ENCODE data around the gene ALLC. TPM values are rescaled to one million over a fixed set of nuclear protein-coding genes. Genes with fewer than 3 reads are reported as not detected.

The ALLC gene
- total and polyA plus RNA-seq, 2 experiments from 2014 or later = not detected

DNA sequence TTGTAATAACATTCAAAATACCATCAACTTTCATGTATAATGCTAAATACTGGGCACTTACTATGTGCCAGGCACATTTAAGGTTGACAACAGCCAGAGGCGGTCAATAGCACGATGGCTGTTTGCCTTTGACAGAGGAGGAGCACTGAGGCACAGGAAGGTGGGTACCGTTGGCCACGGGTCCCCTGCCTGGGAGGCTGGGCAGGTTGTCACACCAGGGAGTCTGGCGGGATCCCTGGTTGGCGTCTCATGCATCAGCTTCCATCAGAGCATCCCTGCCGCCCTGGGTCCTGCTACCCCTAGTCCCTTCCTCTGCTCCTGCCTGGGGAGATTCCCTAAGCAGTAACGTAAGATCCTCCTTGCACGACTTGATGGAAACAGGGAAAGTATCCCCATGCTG, 19.4 kb downstream of the ALLC start:
- H3K9me2 ChIP-seq (ENCODE audit: insufficient read depth) = no peaks in the 10 kb centered on the region
- H3K79me2 ChIP-seq (ENCODE audit: insufficient read depth) = no peaks in the 10 kb centered on the region
- in situ Hi-C loops (cut with MboI) = no loop called here
- no peak overlapping the region for H3K4me3 ChIP-seq
- WGBS, 2 experiments (ENCODE audit: low coverage in 1 of 2, low lambda C conversion rate in 2 of 2, missing lambda C conversion rate in 2 of 2) = 53 to 58% methylated on average over 9 of the region's 9 CpGs
- H3K4me1 ChIP-seq (ENCODE audit: insufficient read depth) = no peaks in the 10 kb centered on the region
- H4K20me1 ChIP-seq (ENCODE audit: insufficient read depth) = no peaks in the 10 kb centered on the region
- H3F3A ChIP-seq (ENCODE audit: insufficient read depth) = no peaks in the 10 kb centered on the region
- no peak overlapping the region for H2AFZ ChIP-seq
- H3K9ac ChIP-seq = no peak overlapping the region
- H3K36me3 ChIP-seq (ENCODE audit: low read depth) = no peaks in the 10 kb centered on the region
- H3K27me3 ChIP-seq (replicated peaks; ENCODE audit: insufficient read depth) = no peaks in the 10 kb centered on the region; the same call in 1 of the 2 replicates
- H3K27ac ChIP-seq = no peak overlapping the region
- TF ChIP-seq EZH2phosphoT487 (IDR thresholded peaks at IDR 0.05; ENCODE audit: insufficient read depth, low read depth) (no peak), EZH2 (IDR thresholded peaks at IDR 0.05; ENCODE audit: insufficient read depth, poor library complexity, severe bottlenecking) (no peak)
- H3K4me2 ChIP-seq (ENCODE audit: unreplicated experiment) = no peak overlapping the region
- no peaks in the 10 kb centered on the region for H3K9me3 ChIP-seq (ENCODE audit: low read depth)
- no peak for DNase-seq

- H3K27me3 ChIP-seq (replicated peaks; ENCODE audit: insufficient read depth) = no peaks in the 10 kb centered on the region; the same call in 1 of the 2 replicates
Observed at GRCh38 chr2:3678212-3678611, 20.2 kb downstream of the ALLC start.

GRCh38 chr2:3679180-3679579, 21.2 kb downstream of the ALLC start:
- H3K9me3 ChIP-seq (ENCODE audit: low read depth) = no peaks in the 10 kb centered on the region
- no peak for TF ChIP-seq EZH2 (IDR thresholded peaks at IDR 0.05; ENCODE audit: insufficient read depth, poor library complexity, severe bottlenecking)
- TF ChIP-seq EZH2phosphoT487 (IDR thresholded peaks at IDR 0.05; ENCODE audit: insufficient read depth, low read depth) = no peak
- no peak overlapping the region for H3K9ac ChIP-seq
- H4K20me1 ChIP-seq (ENCODE audit: insufficient read depth) = no peaks in the 10 kb centered on the region
- H3K4me3 ChIP-seq = no peak overlapping the region
- no peaks in the 10 kb centered on the region for H3F3A ChIP-seq (ENCODE audit: insufficient read depth)
- 64 to 72% methylated on average over 2 of the region's 2 CpGs for WGBS, 2 experiments (ENCODE audit: low coverage in 1 of 2, low lambda C conversion rate in 2 of 2, missing lambda C conversion rate in 2 of 2)
- no peaks in the 10 kb centered on the region for H3K36me3 ChIP-seq (ENCODE audit: low read depth)
- no peaks in the 10 kb centered on the region for H3K9me2 ChIP-seq (ENCODE audit: insufficient read depth)
- no peak for DNase-seq
- H3K79me2 ChIP-seq (ENCODE audit: insufficient read depth) = no peaks in the 10 kb centered on the region
- H3K27me3 ChIP-seq (replicated peaks; ENCODE audit: insufficient read depth) = no peaks in the 10 kb centered on the region
- no peaks in the 10 kb centered on the region for H3K4me1 ChIP-seq (ENCODE audit: insufficient read depth)
- H2AFZ ChIP-seq = no peak overlapping the region
- in situ Hi-C loops (cut with MboI) = no loop called here
- H3K4me2 ChIP-seq (ENCODE audit: unreplicated experiment) = no peak overlapping the region
- H3K27ac ChIP-seq = no peak overlapping the region

More at GRCh38 chr2:3678212-3678611, 20.2 kb downstream of the ALLC start:
- Histone ChIP-seq H3K79me2 (ENCODE audit: insufficient read depth) (no peaks in the 10 kb centered on the region), H3K36me3 (ENCODE audit: low read depth) (no peaks in the 10 kb centered on the region), H3K4me3 (no peak overlapping the region), H3K9me3 (ENCODE audit: low read depth) (no peaks in the 10 kb centered on the region), H3K9me2 (ENCODE audit: insufficient read depth) (no peaks in the 10 kb centered on the region), H3K9ac (no peak overlapping the region), H3K4me2 (ENCODE audit: unreplicated experiment) (no peak overlapping the region), H3F3A (ENCODE audit: insufficient read depth) (no peaks in the 10 kb centered on the region), H3K27ac (no peak overlapping the region), H4K20me1 (ENCODE audit: insufficient read depth) (no peaks in the 10 kb centered on the region), H2AFZ (no peak overlapping the region), H3K4me1 (ENCODE audit: insufficient read depth) (no peaks in the 10 kb centered on the region)
- TF ChIP-seq EZH2phosphoT487 (IDR thresholded peaks at IDR 0.05; ENCODE audit: insufficient read depth, low read depth) (no peak), EZH2 (IDR thresholded peaks at IDR 0.05; ENCODE audit: insufficient read depth, poor library complexity, severe bottlenecking) (no peak)
- no peak for DNase-seq
- 49 to 50% methylated on average over 9 of the region's 9 CpGs for WGBS, 2 experiments (ENCODE audit: low coverage in 1 of 2, low lambda C conversion rate in 2 of 2, missing lambda C conversion rate in 2 of 2)
- in situ Hi-C loops (cut with MboI) = no loop called here

GRCh38 chr2:3679616-3680393, 21.8 kb downstream of the ALLC start:
- no peaks in the 10 kb centered on the region for H3K36me3 ChIP-seq (ENCODE audit: low read depth)
- H2AFZ ChIP-seq = no peak overlapping the region
- no peak for DNase-seq
- in situ Hi-C loops (cut with MboI) = no loop called here
- H3K9ac ChIP-seq = no peak overlapping the region
- H4K20me1 ChIP-seq (ENCODE audit: insufficient read depth) = no peaks in the 10 kb centered on the region
- H3K9me3 ChIP-seq (ENCODE audit: low read depth) = no peaks in the 10 kb centered on the region
- no peak overlapping the region for H3K27ac ChIP-seq
- H3K9me2 ChIP-seq (ENCODE audit: insufficient read depth) = no peaks in the 10 kb centered on the region
- H3K79me2 ChIP-seq (ENCODE audit: insufficient read depth) = no peaks in the 10 kb centered on the region
- no peak for TF ChIP-seq EZH2 (IDR thresholded peaks at IDR 0.05; ENCODE audit: insufficient read depth, poor library complexity, severe bottlenecking)
- no peak for TF ChIP-seq EZH2phosphoT487 (IDR thresholded peaks at IDR 0.05; ENCODE audit: insufficient read depth, low read depth)
- no peak overlapping the region for H3K4me3 ChIP-seq
- WGBS, 2 experiments (ENCODE audit: low coverage in 1 of 2, low lambda C conversion rate in 2 of 2, missing lambda C conversion rate in 2 of 2) = 50 to 55% methylated on average over 23 of the region's 23 CpGs
- no peak overlapping the region for H3K4me2 ChIP-seq (ENCODE audit: unreplicated experiment)
- H3K27me3 ChIP-seq (replicated peaks; ENCODE audit: insufficient read depth) = no peaks in the 10 kb centered on the region
- H3K4me1 ChIP-seq (ENCODE audit: insufficient read depth) = no peaks in the 10 kb centered on the region
- no peaks in the 10 kb centered on the region for H3F3A ChIP-seq (ENCODE audit: insufficient read depth)
